Stimulated activated CD4-positive, alpha-beta T cell treated with anti-CD3 and anti-CD28 coated beads, Interleukin-1b, Interleukin-23, amount 100 ng/mL, for 48 hours (primary cell): ENCODE measurements around the gene CAPN12.

ENCODE experiments used
- DNase-seq: peaks from one replicate; pipeline ENCODE4 v3.0.0-alpha.2; 2020

CAPN12 gene

DNA sequence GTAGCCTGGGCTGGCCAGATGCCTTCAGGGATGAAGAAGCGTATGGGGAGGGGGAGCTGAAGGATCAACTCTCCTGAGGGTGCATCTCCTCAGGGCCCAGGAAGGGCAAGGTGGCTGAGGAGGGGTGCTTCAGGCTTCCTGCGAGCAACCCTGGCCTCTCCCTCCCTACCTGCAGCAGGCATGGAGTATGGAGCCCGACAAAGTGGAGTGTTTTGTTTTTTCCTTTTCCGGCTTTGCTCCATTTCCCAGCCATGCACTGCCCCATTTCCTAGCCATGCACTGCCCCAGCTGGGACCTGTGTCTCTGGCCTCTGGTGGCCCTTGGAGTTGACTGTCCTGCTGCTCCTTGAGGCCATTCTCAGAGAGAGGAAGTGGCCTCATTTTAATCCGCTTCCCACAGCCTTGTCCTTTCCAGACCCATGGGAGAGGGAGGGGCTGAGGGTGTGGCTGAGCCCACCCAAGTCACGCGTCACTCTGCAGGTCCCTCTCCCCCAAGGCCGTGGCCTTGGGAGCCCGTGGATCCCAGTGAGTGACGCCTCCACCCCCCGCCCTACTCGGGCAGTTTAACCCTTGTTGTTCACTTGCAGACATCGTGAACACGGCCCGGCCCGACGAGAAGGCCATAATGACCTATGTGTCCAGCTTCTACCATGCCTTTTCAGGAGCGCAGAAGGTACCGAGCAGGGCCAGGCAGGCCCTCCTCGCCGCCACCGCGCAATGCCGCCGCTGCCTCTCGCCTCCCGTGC, 34.4 kb downstream of the CAPN12 start:
- no peak for DNase-seq

DNA sequence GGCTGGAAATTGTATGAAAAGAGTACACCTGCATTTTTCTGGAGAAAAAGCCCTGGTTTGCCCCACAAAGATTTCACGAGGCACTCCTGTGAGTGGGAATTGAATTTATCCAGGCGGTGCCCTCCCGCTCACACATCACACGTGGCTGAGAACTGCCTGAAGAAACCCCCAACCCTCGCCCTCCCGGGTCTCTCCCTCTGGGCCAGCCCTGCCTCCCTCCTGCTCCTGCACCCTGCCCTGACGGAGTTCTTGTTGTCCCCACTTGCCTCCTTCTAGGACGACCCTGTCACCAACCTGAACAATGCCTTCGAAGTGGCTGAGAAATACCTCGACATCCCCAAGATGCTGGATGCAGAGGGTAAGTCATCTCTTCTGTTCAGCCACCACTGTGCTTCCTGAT, 35.2 kb downstream of the CAPN12 start:
- DNase-seq: no peak

DNA sequence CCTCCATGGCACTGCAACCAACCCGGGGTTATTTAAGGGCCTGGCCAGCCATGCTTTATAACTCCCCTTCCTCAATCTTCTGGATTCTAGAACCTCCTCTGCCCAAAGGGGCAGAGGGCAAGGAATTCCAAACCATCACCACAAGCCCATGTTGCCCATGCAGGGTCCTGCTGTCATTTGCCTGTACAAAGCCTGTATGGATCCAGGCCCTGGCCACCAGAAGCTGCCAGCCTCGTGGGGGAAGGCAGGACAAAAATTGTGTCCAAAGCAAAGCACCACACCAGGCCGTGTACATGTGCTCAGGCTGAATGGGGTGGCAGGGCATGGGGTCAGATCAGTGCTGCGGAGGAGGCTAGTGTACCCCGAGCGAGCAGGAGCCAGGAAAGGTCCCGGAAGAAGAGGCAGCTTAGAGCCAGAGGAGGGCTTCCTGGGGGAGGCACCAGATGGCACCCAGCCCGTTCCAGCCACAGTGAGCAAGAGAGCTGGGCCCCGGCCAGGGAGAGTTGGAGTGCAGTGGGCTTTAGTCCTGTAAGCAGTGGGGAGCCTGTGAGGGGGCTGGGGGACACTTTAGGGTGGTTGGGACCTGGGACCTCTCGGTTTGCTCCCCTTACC, 35.8 kb downstream of the CAPN12 start:
- DNase-seq: no peak

DNA sequence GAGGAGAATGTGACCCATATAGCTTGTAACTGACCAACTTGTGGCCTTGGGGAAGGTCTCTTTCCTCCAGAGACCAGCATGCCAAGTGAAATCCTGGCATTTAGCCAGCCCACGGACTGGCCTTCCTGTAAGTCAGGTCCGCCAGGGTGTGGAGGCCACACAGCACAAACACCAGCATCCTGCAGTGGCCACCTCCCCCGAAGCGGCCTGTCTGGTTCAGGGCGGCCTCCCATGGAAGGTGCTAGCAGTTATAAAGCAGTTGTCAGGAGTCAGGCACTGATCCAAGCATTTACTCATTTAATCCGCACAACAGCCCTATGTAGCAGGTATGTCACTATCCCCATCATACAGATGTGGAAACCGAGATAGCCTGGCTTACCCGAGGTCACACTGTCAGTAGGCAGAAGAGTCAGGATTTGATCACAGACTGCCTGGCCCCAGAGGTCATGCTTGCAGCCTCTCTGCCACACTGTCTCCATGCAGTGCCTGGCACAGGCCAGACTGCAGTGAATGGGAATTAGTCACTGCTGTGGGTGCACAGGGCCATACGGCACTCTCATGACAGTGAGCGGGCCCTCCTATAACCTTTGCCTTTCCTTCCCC, 36.7 kb downstream of the CAPN12 start:
- DNase-seq: no peak

DNA sequence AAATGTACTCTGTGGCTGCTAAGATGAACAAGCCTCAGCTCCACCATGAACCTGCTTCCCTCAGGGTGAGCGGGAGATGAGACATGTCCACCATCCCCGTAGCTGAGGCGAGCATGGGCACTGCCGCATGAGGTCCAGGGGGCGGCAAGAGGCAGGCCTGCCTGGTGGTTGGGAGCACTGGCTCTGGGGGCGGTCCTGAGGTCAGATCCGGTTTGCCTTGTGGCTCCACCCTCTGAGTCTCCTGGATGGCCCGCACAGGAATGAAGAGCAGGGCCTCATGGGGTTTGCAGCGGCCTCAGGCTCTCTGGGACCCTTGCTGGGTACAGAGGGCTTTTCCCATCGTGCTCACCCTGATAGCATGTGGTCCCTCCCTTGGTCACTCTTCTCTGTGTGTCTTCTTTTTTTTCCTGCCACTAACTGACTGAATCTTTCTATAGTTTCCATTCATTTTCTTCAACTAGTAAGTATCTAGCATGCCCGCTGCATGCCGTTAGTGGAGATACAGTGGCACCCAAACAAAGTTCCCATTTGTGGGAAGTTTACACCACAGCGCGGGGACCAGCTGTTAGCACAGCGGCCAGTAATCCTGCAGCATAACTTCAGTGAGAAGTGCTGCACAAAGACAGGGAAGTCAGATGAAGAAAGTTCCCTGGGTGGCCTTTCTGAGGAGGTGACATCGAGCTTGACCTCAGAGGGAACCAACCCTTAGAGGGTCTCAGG, 37.3 kb downstream of the CAPN12 start:
- DNase-seq: no peak

DNA sequence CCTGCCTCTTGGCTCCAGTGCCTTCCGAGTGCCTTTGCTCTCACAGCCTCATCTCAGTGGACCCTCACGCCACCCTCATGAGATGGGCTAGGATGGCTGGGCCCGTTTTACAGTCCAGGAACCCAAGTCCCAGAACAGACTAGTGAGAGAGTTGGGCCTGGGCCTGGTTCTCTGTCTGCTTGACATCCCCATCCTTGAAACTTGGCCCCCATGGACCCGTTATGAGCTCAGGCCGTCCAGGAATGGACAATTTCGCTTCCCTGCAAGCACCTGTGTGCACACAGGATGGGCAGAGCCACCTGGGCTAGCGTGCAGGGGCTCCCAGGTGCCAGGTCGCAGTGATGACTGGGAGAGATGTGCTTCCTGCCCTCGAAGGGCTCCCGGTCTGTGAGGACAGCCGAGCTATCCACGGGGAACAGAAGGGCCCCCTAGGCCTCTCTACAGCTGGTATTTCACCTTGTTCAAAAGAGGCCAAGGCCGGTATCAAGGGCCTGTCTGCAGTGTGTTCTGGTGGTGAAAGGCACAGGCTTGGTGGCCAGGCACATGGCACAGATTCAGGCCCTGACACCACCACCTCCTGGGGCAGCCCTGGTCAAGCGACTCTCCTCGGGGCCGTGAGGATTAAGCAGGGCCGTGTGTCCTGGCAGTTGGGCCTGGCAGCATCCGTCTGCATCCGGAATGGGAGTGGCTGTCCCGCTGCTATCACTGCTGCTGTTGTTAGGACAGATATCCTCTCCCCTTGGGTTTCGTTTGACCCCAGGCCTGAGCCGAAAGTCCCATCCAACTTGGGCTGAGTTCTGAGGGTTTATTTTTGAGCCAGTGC, 38.9 kb downstream of the CAPN12 start:
- no peak for DNase-seq

DNA sequence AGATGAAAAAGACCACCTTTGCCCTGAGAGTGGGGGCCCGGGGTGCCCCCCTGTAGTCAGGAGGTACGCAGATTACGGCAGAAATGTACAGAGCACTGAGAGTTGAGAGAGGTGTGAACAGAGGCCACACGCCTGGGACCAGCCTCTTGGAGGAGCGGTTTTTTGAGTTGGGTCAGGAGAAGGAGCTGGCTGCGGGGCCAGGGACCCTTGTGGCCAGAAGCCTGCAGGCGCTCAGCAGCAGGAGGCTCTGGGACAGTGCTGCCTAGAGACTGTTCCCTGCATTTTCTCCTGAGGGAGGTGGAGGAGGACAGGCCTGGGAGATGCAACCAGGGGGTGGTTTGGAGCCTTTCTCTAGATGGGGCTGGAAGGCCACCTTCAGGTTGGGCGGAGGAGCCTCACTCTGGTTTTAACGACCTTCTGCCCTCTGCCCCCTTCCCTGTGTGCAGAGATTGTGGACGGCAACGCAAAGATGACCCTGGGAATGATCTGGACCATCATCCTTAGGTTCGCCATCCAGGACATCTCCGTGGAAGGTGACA, 39.7 kb downstream of the CAPN12 start:
- DNase-seq: no peak

DNA sequence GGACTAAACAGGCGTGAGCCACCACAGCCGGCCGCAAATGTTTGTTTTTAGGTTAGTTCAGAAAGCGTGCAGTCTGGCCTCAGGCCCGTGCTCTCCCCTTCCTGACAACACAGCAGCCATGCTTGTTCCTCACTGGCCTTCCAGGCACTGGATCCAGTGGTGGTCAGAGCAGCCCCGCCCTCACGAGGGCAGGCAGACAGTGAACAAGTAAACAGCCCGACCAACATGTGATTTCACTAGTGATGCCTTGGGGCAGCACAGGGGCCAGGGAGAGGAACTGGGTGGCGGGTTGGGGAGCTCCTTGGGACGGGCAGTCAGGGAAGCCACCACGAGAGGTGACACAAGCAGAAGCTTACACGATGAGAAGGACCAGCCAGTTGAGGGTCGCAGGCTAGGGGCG, 40.8 kb downstream of the CAPN12 start:
- DNase-seq: no peak

DNA sequence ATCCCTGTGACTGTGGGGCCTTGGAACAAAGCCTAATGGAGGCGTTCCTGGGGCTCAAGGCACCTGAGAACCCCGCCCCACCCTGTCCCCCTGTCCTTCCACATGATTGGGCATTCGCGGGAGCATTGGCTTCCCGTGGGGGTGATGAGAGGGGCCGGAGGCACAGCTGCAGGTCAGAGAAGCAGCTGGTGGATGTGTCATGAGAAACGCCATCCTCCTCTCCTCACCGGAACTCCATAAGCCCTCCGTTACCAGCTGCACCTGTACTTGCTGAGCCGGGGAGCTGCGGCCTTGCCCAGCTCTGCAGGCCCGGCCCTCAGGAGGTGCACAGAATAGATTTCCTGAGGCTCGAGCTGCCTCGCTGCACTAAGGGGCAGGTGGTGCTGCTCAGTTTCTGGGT, 42.0 kb downstream of the CAPN12 start:
- no peak for DNase-seq

DNA sequence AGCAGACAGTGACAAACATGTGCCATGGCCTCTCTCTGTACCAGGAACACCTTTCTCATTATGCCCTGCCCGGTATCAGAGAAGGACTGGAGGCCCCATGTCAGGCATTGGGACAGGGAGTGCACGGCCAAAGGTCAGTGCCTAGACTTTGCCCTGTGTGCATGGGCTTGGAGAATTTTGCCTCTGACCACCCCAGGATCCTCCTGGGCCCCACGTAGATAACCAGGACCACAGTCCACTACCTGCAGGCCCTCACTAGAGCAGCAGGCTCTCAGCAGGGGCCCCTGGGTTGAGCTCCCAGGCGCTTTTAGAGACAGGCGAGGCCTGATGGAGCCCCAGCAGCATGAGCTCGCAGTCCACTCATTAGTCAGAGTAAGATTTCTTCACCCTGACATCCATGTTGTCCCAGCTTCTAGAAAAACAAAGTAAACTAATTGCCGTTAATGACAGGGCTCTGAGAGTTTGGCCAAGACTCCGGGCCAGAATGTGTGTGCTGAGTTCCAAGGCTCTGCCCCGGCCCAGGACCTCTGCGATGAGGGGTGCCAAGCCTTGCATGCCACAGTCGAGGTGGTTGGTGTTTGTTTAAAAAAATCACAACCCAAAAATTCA, 42.7 kb downstream of the CAPN12 start:
- DNase-seq: no peak

DNA sequence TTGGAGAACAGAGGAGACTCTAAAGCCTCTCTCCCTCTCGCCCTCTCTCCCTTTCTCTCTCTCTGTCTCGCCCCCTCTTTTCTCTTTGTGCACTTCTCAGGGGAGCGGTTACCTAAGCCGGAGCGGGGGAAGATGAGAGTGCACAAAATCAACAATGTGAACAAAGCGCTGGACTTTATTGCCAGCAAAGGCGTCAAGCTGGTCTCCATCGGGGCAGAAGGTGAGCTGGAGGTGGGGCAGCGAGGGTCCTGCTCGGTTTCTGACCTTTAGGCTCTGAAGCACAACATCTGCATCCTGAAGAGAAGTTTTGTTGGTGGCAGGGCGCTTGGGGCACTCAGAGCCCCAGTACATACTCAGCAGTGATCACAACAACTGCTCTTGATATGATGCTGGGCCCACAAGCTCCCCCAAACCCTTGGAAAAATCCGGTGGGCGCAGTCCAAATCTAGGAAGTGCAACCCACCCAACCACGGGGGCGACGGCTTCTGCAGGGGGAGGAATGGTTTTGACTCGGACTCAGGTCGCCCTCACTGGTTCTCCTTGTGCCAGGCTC, 43.3 kb downstream of the CAPN12 start:
- DNase-seq: no peak

DNA sequence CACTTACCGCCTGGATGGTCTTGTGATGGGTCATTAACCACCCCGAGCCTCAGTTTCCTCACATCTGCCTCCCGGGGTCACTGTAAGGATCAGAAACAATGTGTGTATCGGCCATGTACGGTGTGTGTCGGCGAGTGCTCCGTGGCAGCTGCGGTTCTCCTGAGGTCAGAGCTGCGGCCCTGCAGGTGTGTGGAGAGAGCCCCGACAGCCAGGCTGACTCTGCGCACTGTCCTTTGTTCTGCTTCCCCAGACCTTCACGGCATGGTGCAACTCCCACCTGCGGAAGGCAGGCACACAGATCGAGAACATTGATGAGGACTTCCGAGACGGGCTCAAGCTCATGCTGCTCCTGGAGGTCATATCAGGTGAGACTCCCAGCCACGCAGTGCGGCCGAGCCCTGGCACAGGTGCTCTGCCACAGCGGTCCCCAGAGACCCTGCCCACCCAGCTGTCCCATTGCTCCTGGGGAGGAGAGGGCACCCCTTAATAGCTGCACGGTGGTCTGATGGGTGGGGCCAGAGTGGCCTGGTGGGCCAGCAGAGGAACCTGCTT, 43.8 kb downstream of the CAPN12 start:
- no peak for DNase-seq

DNA sequence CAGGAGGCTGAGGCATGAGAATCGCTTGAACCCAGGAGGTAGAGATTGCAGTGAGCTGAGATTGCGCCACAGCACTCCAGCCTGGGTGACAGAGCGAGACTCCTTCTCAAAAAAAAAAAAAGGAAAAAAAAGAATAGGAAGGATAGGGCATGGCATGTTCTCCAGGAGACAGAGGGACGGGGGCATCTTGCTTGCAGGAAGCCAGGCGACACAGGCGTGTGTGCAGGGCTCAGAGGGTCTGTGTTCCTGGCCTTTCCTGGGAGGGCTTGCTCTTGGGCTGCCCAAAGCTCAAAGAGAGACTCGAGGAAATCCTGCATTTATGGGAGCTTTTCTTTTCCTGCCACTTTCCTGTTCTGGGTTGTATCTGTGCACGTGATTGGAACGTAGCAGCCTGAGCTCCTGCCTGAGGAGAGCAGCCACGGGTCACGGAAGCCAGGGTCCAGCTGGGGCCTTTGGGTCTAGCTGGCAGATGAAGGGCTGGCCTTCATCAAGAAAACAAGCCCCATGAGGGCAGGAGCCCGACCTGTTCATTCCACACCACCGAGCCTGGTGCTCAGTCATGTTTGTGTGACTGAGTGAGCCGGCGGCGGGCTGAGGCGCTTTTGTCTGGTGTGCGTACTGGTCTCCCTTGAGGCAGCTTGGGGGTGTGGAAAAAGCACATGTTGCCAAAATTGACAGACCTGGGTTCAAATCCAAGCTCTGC, 44.5 kb downstream of the CAPN12 start:
- no peak for DNase-seq

DNA sequence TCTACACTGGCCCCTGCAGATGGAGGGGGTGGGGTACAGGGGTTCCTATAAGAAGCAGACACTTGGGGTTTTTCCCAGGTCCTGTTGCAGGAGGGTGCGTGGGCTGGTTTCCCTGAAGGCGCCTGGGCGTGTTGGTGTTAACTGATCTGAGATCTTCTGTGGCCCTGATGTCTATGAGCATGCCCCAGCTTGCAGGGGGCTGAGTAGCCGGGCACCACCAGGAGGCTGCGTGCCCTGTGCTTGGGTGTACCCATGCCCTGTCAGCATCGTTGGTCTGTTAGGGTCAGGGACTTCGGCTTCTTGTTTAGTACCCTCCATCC, 45.3 kb downstream of the CAPN12 start:
- DNase-seq: no peak

DNA sequence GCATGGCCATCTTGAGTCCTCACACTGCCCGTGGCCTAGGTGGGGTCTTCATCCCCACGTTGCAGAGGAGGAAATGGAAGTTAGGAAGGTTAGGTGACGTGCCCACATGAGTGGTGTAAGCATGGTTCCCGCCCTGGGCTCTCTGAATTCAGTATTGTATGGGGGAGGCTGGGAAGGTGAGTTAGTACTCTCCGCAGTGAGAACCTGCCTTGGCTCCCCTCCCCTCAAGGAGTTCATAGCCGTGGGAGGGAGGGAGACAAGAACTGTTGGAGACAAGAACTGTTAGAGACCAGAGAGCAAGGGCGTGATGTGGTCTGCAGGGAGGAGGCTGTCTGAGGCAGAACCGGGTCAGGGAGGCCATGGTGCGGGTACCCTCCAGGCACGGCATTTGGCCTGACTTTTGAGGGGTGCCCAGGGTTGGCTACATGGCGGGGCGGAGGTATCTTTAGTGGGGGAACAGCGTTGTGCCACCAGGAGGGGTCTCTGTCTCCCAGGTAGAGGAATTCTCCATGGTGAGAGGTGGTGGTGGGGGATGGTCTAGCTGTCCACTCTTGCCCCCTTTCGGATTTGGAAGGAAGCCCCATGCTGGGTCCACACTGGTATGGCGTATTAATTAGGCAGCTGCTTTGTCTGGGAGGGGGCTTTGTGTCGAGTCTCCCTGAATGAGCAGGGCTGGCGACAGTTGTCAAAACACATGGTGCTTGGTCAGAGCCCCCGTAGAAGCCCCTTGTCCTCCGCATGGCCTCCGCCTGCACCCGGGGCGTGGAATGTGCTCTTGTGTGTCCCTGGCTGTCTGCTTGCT, 45.8 kb downstream of the CAPN12 start:
- no peak for DNase-seq

DNA sequence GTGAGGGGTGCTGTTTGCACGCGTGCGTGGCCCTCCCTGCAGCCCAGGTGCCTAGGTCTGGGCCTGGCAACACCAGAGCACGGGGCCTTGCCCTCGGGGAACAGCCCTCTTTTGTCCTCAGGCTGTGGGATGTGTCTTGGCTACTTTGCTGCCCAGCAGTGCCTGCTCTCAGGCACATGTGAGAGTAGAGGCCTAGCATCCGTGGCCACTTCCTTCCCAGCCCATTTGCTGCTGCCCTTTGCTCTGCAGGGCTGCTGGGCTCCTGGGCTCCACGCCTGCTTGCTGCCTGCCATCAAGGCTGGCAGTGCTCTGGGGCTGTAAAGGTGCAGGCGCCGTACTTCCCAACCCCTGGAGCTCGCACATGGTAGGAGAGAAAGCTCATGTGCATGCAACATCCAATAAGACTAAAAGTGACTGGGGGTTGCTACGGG, 46.6 kb downstream of the CAPN12 start:
- no peak for DNase-seq

DNA sequence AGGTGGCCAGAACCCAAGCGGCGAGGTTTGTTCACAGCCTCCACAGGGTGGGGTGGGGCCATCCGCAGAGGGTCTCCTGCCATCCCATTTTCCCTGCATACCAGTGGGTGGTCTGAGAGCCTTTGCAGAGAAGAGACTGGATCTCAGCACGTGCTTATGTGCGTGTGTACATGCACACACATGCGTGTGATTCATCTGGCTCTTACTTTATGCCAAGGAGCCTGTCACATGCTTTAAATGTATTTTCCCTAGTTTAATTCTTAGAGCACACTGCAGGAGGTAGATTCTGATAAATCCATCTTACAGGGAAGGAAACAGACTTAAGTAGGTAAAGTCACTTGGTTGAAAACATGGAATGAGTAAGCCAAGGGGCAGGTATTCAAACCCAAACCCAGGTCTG, 47.1 kb downstream of the CAPN12 start:
- DNase-seq: no peak

DNA sequence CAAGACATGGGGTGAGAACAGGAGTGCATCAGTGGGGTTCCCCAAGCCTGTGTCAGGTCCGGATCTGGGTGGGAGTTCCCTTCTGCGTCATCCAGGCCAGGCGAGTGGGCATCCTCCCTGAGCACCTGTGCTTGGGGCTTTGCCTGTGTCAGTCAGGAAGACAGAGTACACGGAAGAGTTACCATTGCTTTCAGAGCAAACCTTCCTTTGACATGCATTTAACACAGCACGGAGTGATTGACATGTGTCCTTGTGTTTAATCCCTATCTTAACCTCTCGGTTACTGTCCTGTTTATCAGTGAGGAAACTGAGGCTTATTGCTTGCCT, 47.6 kb downstream of the CAPN12 start:
- no peak for DNase-seq

DNA sequence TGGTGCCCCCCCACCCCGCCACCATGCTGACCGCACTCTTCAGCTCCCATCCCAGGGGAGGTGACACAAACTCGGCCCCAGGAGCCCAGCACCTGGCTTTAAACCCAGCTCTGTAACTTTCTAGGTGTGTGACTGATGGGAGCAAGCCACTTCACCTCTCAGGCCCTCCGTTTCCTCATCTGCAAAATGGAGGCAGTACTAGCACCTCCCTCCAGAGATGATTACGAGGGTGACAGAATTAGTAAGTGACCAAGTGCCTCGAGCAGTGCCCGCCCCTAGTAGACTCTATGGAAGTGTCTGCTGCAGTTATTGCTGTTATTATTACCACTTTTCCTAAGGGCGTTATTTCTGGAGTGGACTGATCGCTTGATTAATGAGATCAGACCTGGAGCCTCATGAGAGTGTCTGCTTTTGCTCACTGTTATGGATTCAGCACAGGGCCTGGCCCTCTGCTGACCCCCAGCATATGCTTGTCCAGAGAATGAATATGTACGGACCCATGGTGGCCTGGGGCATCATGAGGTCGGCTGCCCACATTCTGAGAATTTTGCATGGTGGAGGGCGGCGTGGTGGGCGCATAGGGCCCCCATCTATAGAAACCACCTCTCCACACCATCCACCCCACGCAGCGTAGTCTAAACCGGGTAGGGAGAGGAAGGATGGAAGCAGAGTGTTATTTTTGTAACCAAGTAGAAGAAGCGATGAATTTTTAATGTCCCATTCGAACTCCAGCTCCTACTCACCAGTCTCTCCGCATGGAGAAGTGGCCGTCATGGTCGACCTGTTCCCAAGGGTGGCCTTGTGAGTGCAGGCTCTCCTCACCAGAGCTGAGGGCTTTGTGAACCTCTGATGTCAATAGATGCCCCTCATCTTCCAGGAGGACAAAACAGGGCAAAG, 48.2 kb downstream of the CAPN12 start:
- no peak for DNase-seq
